HepG2 (cell line): ENCODE results near the gene AP1AR. TPM values are rescaled to one million over a fixed set of nuclear protein-coding genes. Genes with fewer than 3 reads are reported as not detected.

Experiments
- AGO1 ChIP-seq: fragments of 200-400 bp; formaldehyde crosslinking; IDR thresholded peaks from 2 replicates; pipeline ENCODE4 v1.6.1; 2017; ENCODE audit warnings: mild to moderate bottlenecking, low read depth, low read length, moderate library complexity; ENCODE audit not compliant: poor library complexity, severe bottlenecking
- ATM ChIP-seq: fragments of 450-650 bp; IDR thresholded peaks from 2 replicates; pipeline ENCODE4 v1.7.1; 2017; ENCODE audit warnings: mild to moderate bottlenecking, borderline replicate concordance
- ELF3 ChIP-seq: IDR thresholded peaks from 2 replicates; pipeline ENCODE4 v1.6.1; 2016; ENCODE audit warnings: missing genetic modification reagents, missing compliant biosample characterization
- ERF ChIP-seq: IDR thresholded peaks from 2 replicates; pipeline ENCODE4 v1.6.1; 2018; ENCODE audit warnings: missing biosample characterization, missing genetic modification reagents
- FOXJ3 ChIP-seq: sonication (generic); formaldehyde crosslinking; IDR thresholded peaks from 2 replicates; pipeline ENCODE4 v1.4.0; 2020; ENCODE audit warnings: missing genetic modification reagents, mild to moderate bottlenecking, borderline replicate concordance
- FOXP1 ChIP-seq, 2 experiments: fragments of 450-650 bp in 1 of 2; IDR thresholded peaks; 2 replicates each; pipeline ENCODE4 v1.6.1; 2017 to 2018; ENCODE audit warnings: antibody characterized with exemption in 1 of 2
- GTF2F1 ChIP-seq: fragments of 150-350 bp; IDR thresholded peaks from 2 replicates; pipeline ENCODE4 v1.6.1; 2014; ENCODE audit warnings: low read length
- HDAC2 ChIP-seq: sonication (generic); formaldehyde crosslinking; IDR thresholded peaks from 2 replicates; pipeline ENCODE4 v1.4.0; 2020; ENCODE audit warnings: missing genetic modification reagents
- HHEX ChIP-seq: IDR thresholded peaks from 2 replicates; pipeline ENCODE4 v1.6.1; 2016; ENCODE audit warnings: control low read depth
- HMG20A ChIP-seq: IDR thresholded peaks from 2 replicates; pipeline ENCODE4 v1.6.1; 2016; ENCODE audit warnings: borderline replicate concordance
- IKZF1 ChIP-seq: fragments of 450-650 bp; IDR thresholded peaks from 2 replicates; pipeline ENCODE4 v1.7.1; 2016
- MED1 ChIP-seq: sonication (generic); formaldehyde crosslinking; IDR thresholded peaks from 2 replicates; pipeline ENCODE4 v1.4.0; 2020; ENCODE audit warnings: missing genetic modification reagents
- MED13 ChIP-seq: sonication (generic); formaldehyde crosslinking; IDR thresholded peaks from 2 replicates; pipeline ENCODE4 v1.5.0; 2020; ENCODE audit warnings: missing genetic modification reagents
- NR2F2 ChIP-seq: IDR thresholded peaks from 2 replicates; pipeline ENCODE4 v1.6.1; 2012; ENCODE audit warnings: low read depth, inconsistent platforms, borderline replicate concordance
- NR2F6 ChIP-seq, 2 experiments: IDR thresholded peaks; 2 replicates each; pipeline ENCODE4 v1.6.1; 2016; ENCODE audit warnings: antibody characterized with exemption in 1 of 2, mild to moderate bottlenecking in 1 of 2
- ONECUT2 ChIP-seq: sonication (generic); formaldehyde crosslinking; IDR thresholded peaks from 2 replicates; pipeline ENCODE4 v1.4.0; 2020; ENCODE audit warnings: missing genetic modification reagents
- SMC3 ChIP-seq: IDR thresholded peaks from 2 replicates; pipeline ENCODE4 v1.6.1; 2011; ENCODE audit warnings: low read length, improper control_type of control experiment
- SNAI1 ChIP-seq: sonication (generic); formaldehyde crosslinking; IDR thresholded peaks from 2 replicates; pipeline ENCODE4 v1.5.0; 2020; ENCODE audit warnings: mild to moderate bottlenecking, missing genetic modification reagents, borderline replicate concordance
- TGIF2 ChIP-seq: IDR thresholded peaks from 2 replicates; pipeline ENCODE4 v1.6.1; 2016; ENCODE audit warnings: control low read depth, missing compliant biosample characterization
- ZFP1 ChIP-seq: IDR thresholded peaks from 2 replicates; pipeline ENCODE4 v1.6.1; 2016
- ZNF12 ChIP-seq: sonication (generic); formaldehyde crosslinking; IDR thresholded peaks from 2 replicates; pipeline ENCODE4 v1.5.0; 2020; ENCODE audit warnings: missing genetic modification reagents
- ZNF3 ChIP-seq: IDR thresholded peaks from 2 replicates; pipeline ENCODE4 v1.7.0; 2017; ENCODE audit warnings: inconsistent platforms
- ZNF562 ChIP-seq: sonication (generic); formaldehyde crosslinking; IDR thresholded peaks from 2 replicates; pipeline ENCODE4 v1.8.0; 2022; ENCODE audit warnings: missing genetic modification reagents, borderline replicate concordance
- ZNF660 ChIP-seq: sonication (generic); formaldehyde crosslinking; IDR thresholded peaks from 2 replicates; pipeline ENCODE4 v1.5.1; 2020; ENCODE audit warnings: mild to moderate bottlenecking, low read depth, missing genetic modification reagents, borderline replicate concordance
- polyA plus RNA-seq, 8 experiments: library from polyadenylated mRNA; depleted of rRNA in 3 of 8; stranded (reverse) in 7 of 8; unstranded in 1 of 8; fragments of >200 nt; fragmentation: Illumina TruSeq in 4 of 8; extraction: Trizol in 4 of 8; gene quantifications; 2 replicates each; pipeline versions ENCODE4 v1.2.1 to v1.2.3, GENCODE V29; 2011 to 2016; ENCODE audit warnings: low read depth in 4 of 8, missing spikeins in 1 of 8, mixed read lengths in 1 of 8; ENCODE audit not compliant: insufficient read depth in 1 of 8
- total RNA-seq, 5 experiments: library from RNA; depleted of rRNA; stranded (reverse); fragments of >200 nt; fragmentation: Illumina TruSeq; extraction: Trizol; gene quantifications; 2 replicates each; pipeline ENCODE4 v1.2.3, GENCODE V29; 2016; ENCODE audit warnings: low read depth in 1 of 5
- TF ChIP-seq, protein P1 (sequence below): sonication (generic); formaldehyde crosslinking; IDR thresholded peaks from 2 replicates; pipeline ENCODE4 v1.8.0; 2022; ENCODE audit warnings: low read depth, missing genetic modification reagents
- TF ChIP-seq, protein P2 (sequence below): sonication (generic); formaldehyde crosslinking; IDR thresholded peaks from 2 replicates; pipeline ENCODE4 v1.8.1; 2023; ENCODE audit warnings: mild to moderate bottlenecking, missing genetic modification reagents, borderline replicate concordance
- TF ChIP-seq, protein P3 (sequence below): IDR thresholded peaks from 2 replicates; pipeline ENCODE4 v1.6.1; 2016
- TF ChIP-seq, protein P4 (sequence below): sonication (generic); formaldehyde crosslinking; IDR thresholded peaks from 2 replicates; pipeline ENCODE4 v1.8.0; 2022; ENCODE audit warnings: mild to moderate bottlenecking, missing genetic modification reagents

AP1AR gene
- total and polyA plus RNA-seq, 2 of the 13 experiments (the other 11 are each of a cell fraction or from before 2014, with no cell fraction given) = 24.9 to 39.9 TPM

DNA sequence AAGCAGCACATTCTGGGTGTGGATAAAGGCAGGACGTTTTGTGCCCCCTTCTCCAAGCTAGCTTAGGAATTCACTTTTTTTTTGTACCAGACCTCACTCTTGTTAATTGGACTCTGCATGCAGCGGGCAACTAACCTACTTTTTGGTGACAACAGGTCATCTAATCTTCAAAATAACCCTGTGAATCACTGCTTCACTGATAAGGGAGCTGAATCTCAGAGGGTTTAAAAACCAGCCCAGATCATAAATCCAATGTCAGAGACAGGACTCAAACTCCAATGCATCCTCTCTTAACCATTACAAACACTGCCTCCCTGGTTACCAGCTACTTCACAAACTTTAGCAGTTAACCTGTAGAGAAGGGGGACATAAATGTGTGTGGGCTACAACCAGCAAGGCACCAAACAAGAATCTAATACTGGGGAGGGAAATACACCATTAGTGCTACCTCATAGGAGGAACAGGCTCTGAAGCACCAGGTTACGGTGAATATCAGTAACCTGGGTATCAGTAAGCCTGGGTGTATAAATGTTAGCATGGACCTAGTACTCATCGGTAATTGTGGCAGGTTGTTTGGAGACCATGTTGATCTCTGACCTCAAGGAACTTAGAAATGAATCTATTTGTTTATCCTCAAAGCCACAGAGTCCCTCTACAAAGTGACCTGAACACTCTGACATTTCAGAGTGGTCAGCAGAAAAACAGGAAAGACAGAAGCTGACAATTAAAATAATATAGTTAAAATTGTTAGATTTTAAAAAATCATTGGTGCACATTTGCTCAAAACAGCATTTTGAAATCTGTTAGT lies 51.5 kb downstream of the AP1AR start (continued):
- TF ChIP-seq, protein P1, sequence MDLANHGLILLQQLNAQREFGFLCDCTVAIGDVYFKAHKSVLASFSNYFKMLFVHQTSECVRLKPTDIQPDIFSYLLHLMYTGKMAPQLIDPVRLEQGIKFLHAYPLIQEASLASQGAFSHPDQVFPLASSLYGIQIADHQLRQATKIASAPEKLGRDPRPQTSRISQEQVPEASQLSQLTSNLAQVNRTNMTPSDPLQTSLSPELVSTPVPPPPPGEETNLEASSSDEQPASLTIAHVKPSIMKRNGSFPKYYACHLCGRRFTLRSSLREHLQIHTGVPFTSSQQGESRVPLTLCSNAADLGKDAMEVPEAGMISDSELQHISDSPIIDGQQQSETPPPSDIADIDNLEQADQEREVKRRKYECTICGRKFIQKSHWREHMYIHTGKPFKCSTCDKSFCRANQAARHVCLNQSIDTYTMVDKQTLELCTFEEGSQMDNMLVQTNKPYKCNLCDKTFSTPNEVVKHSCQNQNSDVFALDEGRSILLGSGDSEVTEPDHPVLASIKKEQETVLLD (CRISPR knock-in tag) = no peak
- peak; percentile 86 for TF ChIP-seq NR2F6 (IDR thresholded peaks at IDR 0.05)
- TF ChIP-seq NR2F6 (CRISPR knock-in tag; IDR thresholded peaks at IDR 0.05) = peak; percentile 78
- TF ChIP-seq FOXJ3 (CRISPR knock-in tag) = peak; percentile 65; the same call in 1 of the 2 replicates
- TF ChIP-seq SMC3 = no peak
- TF ChIP-seq ZNF3 (CRISPR knock-in tag) = no peak
- TF ChIP-seq MED13 (CRISPR knock-in tag) = no peak
- no peak for TF ChIP-seq ONECUT2 (CRISPR knock-in tag)
- 0 out of 2 replicates have a peak, but pooled peaks have one; percentile 30 for TF ChIP-seq TGIF2 (CRISPR knock-in tag)
- peak; percentile 29; the same call in 1 of the 2 replicates for TF ChIP-seq HDAC2 (CRISPR knock-in tag)
- no peak for TF ChIP-seq ZFP1
- no peak for TF ChIP-seq ZNF660 (CRISPR knock-in tag)
- TF ChIP-seq FOXP1 (IDR thresholded peaks at IDR 0.05) = no peak
- TF ChIP-seq FOXP1 (CRISPR knock-in tag; IDR thresholded peaks at IDR 0.05) = peak; percentile 64; the same call in 1 of the 2 replicates
- no peak for TF ChIP-seq GTF2F1
- TF ChIP-seq, protein P2, sequence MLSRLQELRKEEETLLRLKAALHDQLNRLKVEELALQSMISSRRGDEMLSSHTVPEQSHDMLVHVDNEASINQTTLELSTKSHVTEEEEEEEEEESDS (CRISPR knock-in tag) = no peak
- TF ChIP-seq HHEX (CRISPR knock-in tag) = peak; percentile 53; the same call in 1 of the 2 replicates
- TF ChIP-seq ERF (CRISPR knock-in tag) = no peak
- TF ChIP-seq IKZF1 = no peak
- TF ChIP-seq AGO1 = no peak
- TF ChIP-seq ZNF562 (CRISPR knock-in tag) = no peak
- TF ChIP-seq, protein P3, sequence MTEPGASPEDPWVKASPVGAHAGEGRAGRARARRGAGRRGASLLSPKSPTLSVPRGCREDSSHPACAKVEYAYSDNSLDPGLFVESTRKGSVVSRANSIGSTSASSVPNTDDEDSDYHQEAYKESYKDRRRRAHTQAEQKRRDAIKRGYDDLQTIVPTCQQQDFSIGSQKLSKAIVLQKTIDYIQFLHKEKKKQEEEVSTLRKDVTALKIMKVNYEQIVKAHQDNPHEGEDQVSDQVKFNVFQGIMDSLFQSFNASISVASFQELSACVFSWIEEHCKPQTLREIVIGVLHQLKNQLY (CRISPR knock-in tag) = no peak
- TF ChIP-seq ZNF12 (CRISPR knock-in tag) = no peak
- peak; percentile 57; the same call in 1 of the 2 replicates for TF ChIP-seq HMG20A (CRISPR knock-in tag)
- TF ChIP-seq MED1 (CRISPR knock-in tag) = 0 out of 2 replicates have a peak, but pooled peaks have one; percentile 32
- TF ChIP-seq SNAI1 = no peak
- TF ChIP-seq NR2F2 = peak; percentile 83
- 0 out of 2 replicates have a peak, but pooled peaks have one; percentile 32 for TF ChIP-seq ELF3
- TF ChIP-seq, protein P4, sequence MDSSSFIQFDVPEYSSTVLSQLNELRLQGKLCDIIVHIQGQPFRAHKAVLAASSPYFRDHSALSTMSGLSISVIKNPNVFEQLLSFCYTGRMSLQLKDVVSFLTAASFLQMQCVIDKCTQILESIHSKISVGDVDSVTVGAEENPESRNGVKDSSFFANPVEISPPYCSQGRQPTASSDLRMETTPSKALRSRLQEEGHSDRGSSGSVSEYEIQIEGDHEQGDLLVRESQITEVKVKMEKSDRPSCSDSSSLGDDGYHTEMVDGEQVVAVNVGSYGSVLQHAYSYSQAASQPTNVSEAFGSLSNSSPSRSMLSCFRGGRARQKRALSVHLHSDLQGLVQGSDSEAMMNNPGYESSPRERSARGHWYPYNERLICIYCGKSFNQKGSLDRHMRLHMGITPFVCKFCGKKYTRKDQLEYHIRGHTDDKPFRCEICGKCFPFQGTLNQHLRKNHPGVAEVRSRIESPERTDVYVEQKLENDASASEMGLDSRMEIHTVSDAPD (CRISPR knock-in tag) = peak; percentile 34; the same call in 1 of the 2 replicates
- TF ChIP-seq ATM = no peak
